Measurements from ENCODE around the gene CRISPLD2.

Gene CRISPLD2

GRCh38 chr16:84807776-84808175 lies 12.0 kb upstream of the CRISPLD2 start:
- DNase-seq (ENCODE audit: low read depth), result no peak
- no peak overlapping the region for H3K4me3 ChIP-seq (ENCODE audit: low read depth, low read length)
- no peak for TF ChIP-seq CTCF (IDR thresholded peaks at IDR 0.05; ENCODE audit: low read depth, low read length, missing control alignments)

GRCh38 chr16:84808826-84809225 lies 11.0 kb upstream of the CRISPLD2 start:
- no peak overlapping the region for H3K4me3 ChIP-seq (ENCODE audit: low read depth, low read length)
- TF ChIP-seq CTCF (IDR thresholded peaks at IDR 0.05; ENCODE audit: low read depth, low read length, missing control alignments), result no peak
- DNase-seq (ENCODE audit: low read depth), result no peak

- no peak overlapping the region for H3K4me3 ChIP-seq (ENCODE audit: low read depth, low read length)
Observed at GRCh38 chr16:84810518-84811273, 9.1 kb upstream of the CRISPLD2 start.

DNA sequence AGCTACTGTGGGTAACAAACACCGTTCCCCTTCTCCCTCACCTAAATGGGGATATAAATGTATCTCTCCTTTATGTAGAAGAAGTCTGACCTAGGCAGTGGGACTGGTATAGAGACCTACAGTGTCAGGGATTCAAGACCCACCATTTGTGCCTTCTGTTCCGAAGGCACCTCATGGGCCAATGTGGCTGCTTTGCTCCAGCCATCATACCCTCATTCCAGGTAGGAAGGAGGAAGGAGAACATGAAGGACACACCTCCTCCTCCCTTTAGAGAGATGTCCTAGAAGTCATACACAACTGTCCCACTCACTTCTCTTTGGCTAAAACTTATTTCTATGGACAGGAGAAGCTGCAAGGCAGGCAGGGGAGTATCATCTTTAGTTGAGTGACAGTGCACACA lies 8.3 kb upstream of the CRISPLD2 start:
- no peak for DNase-seq (ENCODE audit: low read depth)
- no peak for TF ChIP-seq CTCF (IDR thresholded peaks at IDR 0.05; ENCODE audit: low read depth, low read length, missing control alignments)
- H3K4me3 ChIP-seq (ENCODE audit: low read depth, low read length), result no peak overlapping the region

More at GRCh38 chr16:84810518-84811273, 9.1 kb upstream of the CRISPLD2 start:
- no peak for DNase-seq (ENCODE audit: low read depth)
- no peak for TF ChIP-seq CTCF (IDR thresholded peaks at IDR 0.05; ENCODE audit: low read depth, low read length, missing control alignments)

GRCh38 chr16:84813141-84813934 lies 6.4 kb upstream of the CRISPLD2 start:
- DNase-seq (ENCODE audit: low read depth), result no peak
- TF ChIP-seq CTCF (IDR thresholded peaks at IDR 0.05; ENCODE audit: low read depth, low read length, missing control alignments), result no peak
- no peak overlapping the region for H3K4me3 ChIP-seq (ENCODE audit: low read depth, low read length)

GRCh38 chr16:84815462-84815861 lies 4.3 kb upstream of the CRISPLD2 start:
- H3K4me3 ChIP-seq (ENCODE audit: low read depth, low read length), result no peak overlapping the region
- TF ChIP-seq CTCF (IDR thresholded peaks at IDR 0.05; ENCODE audit: low read depth, low read length, missing control alignments), result no peak
- DNase-seq (ENCODE audit: low read depth), result no peak
